DOHH2 (cell line): ENCODE results near the gene KIF2C.

Experiments
- H3F3A ChIP-seq: fragments of 200-600 bp; sonication (generic), shearing (Covaris generic); 2 replicates; pipeline ENCODE4 v1.6.0; 2016; ENCODE audit warnings: antibody characterized with exemption, mild to moderate bottlenecking; ENCODE audit not compliant: control insufficient read depth, insufficient read depth
- H3K27ac ChIP-seq: fragments of 200-600 bp; sonication (generic); 2 replicates; pipeline ENCODE4 v1.5.1; 2014; ENCODE audit warnings: low read depth, mild to moderate bottlenecking, low read length, moderate library complexity
- H3K27me3 ChIP-seq: fragments of 200-600 bp; sonication (generic); 2 replicates; pipeline ENCODE4 v1.6.1; 2014; ENCODE audit warnings: mild to moderate bottlenecking, low read length, mixed read lengths; ENCODE audit not compliant: control insufficient read depth
- H3K36me3 ChIP-seq: fragments of 200-600 bp; sonication (generic); 2 replicates; pipeline ENCODE4 v1.6.1; 2014; ENCODE audit warnings: mild to moderate bottlenecking, low read length, moderate library complexity, mixed read lengths; ENCODE audit not compliant: control insufficient read depth
- H3K4me1 ChIP-seq: fragments of 200-600 bp; sonication (generic); 2 replicates; pipeline ENCODE4 v1.6.1; 2014; ENCODE audit warnings: mild to moderate bottlenecking, low read length, mixed read lengths; ENCODE audit not compliant: control insufficient read depth
- H3K4me2 ChIP-seq: fragments of 200-600 bp; sonication (generic); 2 replicates; pipeline ENCODE4 v1.6.0; 2014; ENCODE audit warnings: mild to moderate bottlenecking, low read length, moderate library complexity
- H3K4me3 ChIP-seq: fragments of 200-600 bp; sonication (generic); 2 replicates; pipeline ENCODE4 v1.5.1; 2014; ENCODE audit warnings: mild to moderate bottlenecking, low read length, mixed read lengths
- H3K79me2 ChIP-seq: fragments of 200-600 bp; sonication (generic); 2 replicates; pipeline ENCODE4 v1.6.1; 2014; ENCODE audit warnings: mild to moderate bottlenecking, low read length, mixed read lengths; ENCODE audit not compliant: control insufficient read depth
- H3K9me2 ChIP-seq: fragments of 200-600 bp; sonication (generic); replicated peaks from 2 replicates; pipeline ENCODE4 v1.6.1; 2014; ENCODE audit warnings: mild to moderate bottlenecking, low read length, mixed read lengths; ENCODE audit not compliant: control insufficient read depth
- H3K9me3 ChIP-seq: fragments of 200-600 bp; sonication (generic); 2 replicates; pipeline ENCODE4 v1.6.1; 2014; ENCODE audit warnings: antibody characterized with exemption, low read length, mixed read lengths; ENCODE audit not compliant: control insufficient read depth, insufficient read depth
- H4K20me1 ChIP-seq: fragments of 200-600 bp; sonication (generic); 2 replicates; pipeline ENCODE4 v1.6.0; 2014; ENCODE audit warnings: low read depth, mild to moderate bottlenecking, antibody characterized with exemption, low read length, moderate library complexity; ENCODE audit not compliant: control insufficient read depth, insufficient read depth
- EZH2phosphoT487 ChIP-seq: fragments of 200-600 bp; sonication (generic); IDR thresholded peaks from 2 replicates; pipeline ENCODE4 v1.6.1; 2017; ENCODE audit warnings: borderline replicate concordance, mild to moderate bottlenecking, antibody characterized with exemption, low read length, moderate library complexity, mixed read lengths
- TF ChIP-seq, protein P1 (sequence below): fragments of 200-600 bp; sonication (generic); IDR thresholded peaks from one replicate; pipeline ENCODE4 v1.5.1; 2014; ENCODE audit warnings: antibody characterized with exemption, mild to moderate bottlenecking, low read depth, low read length; ENCODE audit not compliant: poor library complexity, severe bottlenecking

KIF2C gene

DNA sequence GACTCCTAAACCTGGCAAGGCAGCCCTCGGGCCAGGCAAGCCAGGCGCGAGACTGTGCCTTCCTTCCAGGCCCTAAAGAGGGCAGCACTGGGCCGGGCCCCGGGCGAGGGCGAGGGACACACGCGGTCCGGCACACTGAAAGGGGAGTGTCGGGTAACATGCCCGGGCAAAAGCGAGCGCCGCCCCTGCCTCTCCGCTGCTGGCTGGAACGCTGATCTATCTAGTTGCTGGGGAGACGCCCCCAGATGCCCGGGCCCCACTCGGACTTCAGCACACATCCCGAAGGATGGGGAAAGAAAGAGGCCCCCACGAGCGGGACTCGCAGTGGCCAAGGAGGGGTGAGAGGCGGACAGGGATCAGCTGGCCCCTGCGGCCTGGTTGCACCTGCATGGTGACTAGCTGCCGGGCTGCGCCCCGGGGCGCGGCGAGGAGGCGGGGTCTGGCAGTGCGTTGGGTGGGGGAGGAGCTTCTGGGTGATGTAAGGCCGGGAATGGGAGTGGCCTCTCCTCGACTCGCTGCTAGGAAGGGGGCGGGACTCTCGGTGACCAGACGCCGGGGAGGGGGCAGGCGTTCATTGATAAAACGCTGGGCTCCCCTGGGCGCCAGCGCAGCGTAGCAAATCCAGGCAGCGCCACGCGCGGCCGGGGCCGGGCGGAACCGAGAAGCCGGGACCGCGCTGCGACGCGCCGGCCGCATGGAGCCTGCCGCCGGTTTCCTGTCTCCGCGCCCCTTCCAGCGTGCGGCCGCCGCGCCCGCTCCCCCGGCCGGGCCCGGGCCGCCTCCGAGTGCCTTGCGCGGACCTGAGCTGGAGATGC lies 60.3 kb downstream of the KIF2C start, which contains the start of gene PLK3:
PLK3 (plus strand) TSS at position 608 of the 815 bp plus-strand sequence; CDS start at position 695, 87 bp downstream.
- Histone ChIP-seq H3K36me3 (peaks cover 30% of the 10 kb centered on the region), H3K79me2 (peaks cover 19% of the 10 kb centered on the region), H4K20me1 (no peaks in the 10 kb centered on the region), H3K4me2 (peak within 1 kb of the TSS; percentile 96), H3K4me3 (peak within 1 kb of the TSS; percentile 87), H3K9me3 (no peaks in the 10 kb centered on the region), H3K4me1 (peaks cover 30% of the 10 kb centered on the region), H3K9me2 (no peaks in the 10 kb centered on the region), H3F3A (no peaks in the 10 kb centered on the region), H3K27ac (peak within 1 kb of the TSS; percentile 62), H3K27me3 (no peaks in the 10 kb centered on the region)
- no peak for TF ChIP-seq EZH2phosphoT487
- TF ChIP-seq, protein P1, sequence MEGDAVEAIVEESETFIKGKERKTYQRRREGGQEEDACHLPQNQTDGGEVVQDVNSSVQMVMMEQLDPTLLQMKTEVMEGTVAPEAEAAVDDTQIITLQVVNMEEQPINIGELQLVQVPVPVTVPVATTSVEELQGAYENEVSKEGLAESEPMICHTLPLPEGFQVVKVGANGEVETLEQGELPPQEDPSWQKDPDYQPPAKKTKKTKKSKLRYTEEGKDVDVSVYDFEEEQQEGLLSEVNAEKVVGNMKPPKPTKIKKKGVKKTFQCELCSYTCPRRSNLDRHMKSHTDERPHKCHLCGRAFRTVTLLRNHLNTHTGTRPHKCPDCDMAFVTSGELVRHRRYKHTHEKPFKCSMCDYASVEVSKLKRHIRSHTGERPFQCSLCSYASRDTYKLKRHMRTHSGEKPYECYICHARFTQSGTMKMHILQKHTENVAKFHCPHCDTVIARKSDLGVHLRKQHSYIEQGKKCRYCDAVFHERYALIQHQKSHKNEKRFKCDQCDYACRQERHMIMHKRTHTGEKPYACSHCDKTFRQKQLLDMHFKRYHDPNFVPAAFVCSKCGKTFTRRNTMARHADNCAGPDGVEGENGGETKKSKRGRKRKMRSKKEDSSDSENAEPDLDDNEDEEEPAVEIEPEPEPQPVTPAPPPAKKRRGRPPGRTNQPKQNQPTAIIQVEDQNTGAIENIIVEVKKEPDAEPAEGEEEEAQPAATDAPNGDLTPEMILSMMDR, result peak; percentile 87

DNA sequence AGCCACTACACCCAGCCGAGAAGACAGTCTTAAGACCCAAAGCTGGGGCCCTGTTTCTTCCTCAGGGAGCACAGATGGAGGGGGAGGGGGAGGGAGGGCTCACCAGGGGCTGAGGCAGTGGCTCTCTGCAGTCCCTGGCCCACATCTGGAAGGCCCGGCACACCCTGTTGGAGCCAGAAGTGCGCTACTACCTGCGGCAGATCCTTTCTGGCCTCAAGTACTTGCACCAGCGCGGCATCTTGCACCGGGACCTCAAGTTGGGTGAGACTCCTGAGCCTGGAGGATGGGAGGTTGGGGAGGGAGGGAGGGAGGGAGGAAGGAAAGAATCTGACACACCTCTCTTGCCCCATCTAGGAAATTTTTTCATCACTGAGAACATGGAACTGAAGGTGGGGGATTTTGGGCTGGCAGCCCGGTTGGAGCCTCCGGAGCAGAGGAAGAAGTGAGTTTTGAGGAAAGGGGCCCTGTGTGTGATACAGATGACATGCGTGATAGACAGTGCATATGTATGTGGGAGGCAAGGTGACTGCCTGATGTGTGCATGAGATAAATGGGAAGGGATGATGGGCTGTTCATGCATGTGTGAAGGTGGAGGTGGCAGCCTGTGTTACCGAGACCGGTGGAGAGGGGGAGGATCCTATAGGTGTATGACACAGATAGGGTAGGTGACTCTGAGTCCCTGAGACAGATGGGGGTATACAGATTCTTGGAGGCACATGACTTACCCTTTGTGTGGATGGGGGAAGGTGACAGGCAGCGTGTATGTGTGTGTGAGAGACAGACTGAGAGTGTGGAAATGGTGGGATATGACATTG lies 62.1 kb downstream of the KIF2C start:
- TF ChIP-seq, protein P1, result no peak
- no peak for TF ChIP-seq EZH2phosphoT487
- Histone ChIP-seq H3F3A (no peaks in the 10 kb centered on the region), H3K4me1 (peaks cover 34% of the 10 kb centered on the region), H3K36me3 (peaks cover 47% of the 10 kb centered on the region), H3K27me3 (no peaks in the 10 kb centered on the region), H3K4me2 (peak overlapping the region; percentile 96), H3K4me3 (peak overlapping the region; percentile 87), H3K9me2 (no peaks in the 10 kb centered on the region), H3K27ac (no peak overlapping the region), H3K9me3 (no peaks in the 10 kb centered on the region), H4K20me1 (no peaks in the 10 kb centered on the region), H3K79me2 (peaks cover 19% of the 10 kb centered on the region)

DNA sequence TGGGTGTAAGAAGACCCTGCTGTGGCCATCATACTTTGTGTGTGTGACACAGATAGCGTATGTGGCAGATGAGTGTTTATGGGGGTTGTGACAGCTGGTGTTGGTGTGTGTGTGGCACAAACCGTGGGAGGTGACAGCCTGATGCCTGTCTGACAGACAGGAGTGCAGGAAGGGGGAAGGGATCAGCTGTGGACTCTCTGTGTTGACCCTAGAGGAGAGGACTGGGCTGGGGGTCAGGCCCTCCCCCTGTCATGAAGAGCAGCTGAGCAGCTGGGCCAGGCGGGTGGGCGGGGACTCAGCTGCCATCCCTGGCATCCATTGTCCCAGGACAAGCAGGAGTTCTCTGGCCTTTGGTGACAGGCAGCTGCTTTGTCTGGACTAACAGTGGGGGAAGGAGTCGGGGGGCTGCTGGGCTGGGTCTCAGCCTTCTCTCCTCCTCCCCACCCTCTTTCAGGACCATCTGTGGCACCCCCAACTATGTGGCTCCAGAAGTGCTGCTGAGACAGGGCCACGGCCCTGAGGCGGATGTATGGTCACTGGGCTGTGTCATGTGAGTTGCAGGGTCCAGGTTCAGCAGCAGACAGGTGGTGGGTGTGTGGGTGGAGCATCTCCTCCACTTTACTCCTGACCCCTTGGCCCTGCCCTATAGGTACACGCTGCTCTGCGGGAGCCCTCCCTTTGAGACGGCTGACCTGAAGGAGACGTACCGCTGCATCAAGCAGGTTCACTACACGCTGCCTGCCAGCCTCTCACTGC lies 62.8 kb downstream of the KIF2C start:
- H3K27ac ChIP-seq, result no peak overlapping the region
- peaks cover 21% of the 10 kb centered on the region for H3K79me2 ChIP-seq
- TF ChIP-seq, protein P1, result no peak
- no peaks in the 10 kb centered on the region for H3K9me3 ChIP-seq
- peaks cover 55% of the 10 kb centered on the region for H3K36me3 ChIP-seq
- no peaks in the 10 kb centered on the region for H3K27me3 ChIP-seq
- H3K4me3 ChIP-seq, result peak overlapping the region; percentile 87
- H3K4me1 ChIP-seq, result peaks cover 42% of the 10 kb centered on the region
- H3K9me2 ChIP-seq, result no peaks in the 10 kb centered on the region
- H3F3A ChIP-seq, result peaks cover 3% of the 10 kb centered on the region; the same call in 1 of the 2 replicates
- H4K20me1 ChIP-seq, result no peaks in the 10 kb centered on the region
- peak overlapping the region; percentile 96 for H3K4me2 ChIP-seq
